GM10266 (cell line): ENCODE results near the gene B4GALT6.

Experiments
- DNase-seq: peaks from one replicate; pipeline ENCODE4 v3.0.0; 2012; ENCODE audit errors: extremely low spot score
- TF ChIP-seq, protein P1 (sequence below): IDR thresholded peaks from 2 replicates; pipeline ENCODE4 v1.5.1; 2012; ENCODE audit warnings: mild to moderate bottlenecking, low read depth; ENCODE audit not compliant: control insufficient read depth, insufficient read depth; ENCODE audit errors: missing control alignments

The B4GALT6 gene

DNA sequence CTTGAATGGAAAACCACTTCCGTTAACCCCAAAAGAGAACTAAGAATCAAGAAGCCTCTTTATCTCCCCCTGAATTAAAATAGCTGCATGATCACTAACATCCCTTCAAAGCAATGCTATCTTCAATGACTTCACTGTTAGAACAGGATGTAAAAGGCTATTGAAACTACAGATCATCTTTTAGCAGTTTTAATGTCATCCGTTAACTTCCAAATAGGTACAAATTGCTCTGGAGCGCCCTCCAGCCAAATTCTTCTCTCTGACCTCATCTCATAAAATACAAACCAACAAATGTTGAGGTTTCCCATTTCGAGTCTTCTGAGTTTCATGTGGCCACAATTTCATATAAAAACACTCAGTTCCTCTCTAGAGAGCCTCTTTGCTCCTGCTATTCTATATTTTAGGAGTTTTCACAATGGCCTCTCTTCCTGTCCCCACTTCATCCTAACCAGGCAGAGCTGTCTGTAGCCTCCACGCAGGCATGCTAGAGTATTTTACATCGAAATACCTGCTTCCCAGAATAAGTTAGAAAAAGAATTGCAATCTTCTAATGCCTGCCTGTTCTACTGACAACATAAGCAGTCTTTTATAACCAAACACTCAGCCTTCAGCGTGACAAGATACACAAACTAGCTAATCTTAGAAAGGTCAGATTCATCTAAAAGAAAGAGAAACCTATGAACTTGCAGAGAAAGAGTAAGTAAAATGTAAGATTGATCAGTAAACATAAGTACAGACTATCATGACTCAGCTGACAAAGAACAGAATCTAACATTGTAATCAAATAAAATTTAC, 37.9 kb downstream of the B4GALT6 start:
- TF ChIP-seq, protein P1, sequence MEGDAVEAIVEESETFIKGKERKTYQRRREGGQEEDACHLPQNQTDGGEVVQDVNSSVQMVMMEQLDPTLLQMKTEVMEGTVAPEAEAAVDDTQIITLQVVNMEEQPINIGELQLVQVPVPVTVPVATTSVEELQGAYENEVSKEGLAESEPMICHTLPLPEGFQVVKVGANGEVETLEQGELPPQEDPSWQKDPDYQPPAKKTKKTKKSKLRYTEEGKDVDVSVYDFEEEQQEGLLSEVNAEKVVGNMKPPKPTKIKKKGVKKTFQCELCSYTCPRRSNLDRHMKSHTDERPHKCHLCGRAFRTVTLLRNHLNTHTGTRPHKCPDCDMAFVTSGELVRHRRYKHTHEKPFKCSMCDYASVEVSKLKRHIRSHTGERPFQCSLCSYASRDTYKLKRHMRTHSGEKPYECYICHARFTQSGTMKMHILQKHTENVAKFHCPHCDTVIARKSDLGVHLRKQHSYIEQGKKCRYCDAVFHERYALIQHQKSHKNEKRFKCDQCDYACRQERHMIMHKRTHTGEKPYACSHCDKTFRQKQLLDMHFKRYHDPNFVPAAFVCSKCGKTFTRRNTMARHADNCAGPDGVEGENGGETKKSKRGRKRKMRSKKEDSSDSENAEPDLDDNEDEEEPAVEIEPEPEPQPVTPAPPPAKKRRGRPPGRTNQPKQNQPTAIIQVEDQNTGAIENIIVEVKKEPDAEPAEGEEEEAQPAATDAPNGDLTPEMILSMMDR, result peak; percentile 30
- no peak for DNase-seq

DNA sequence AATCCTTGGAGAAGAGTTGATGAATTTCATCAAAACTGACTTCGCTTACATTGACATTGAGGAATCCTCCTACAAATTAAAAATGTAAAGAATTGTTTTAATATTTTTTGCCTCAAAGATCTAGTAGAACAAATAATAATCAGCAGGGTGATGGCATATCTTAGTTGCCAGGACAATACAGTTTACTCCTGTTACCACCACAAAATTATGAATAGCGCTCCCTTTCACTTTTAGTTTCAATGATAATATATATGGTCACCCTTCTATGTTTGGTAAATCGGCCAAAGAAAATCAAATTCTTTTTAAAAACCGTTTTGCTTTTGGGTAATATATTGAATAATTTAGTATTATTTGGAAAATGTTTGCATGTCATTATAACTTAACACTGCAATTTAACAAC, 39.0 kb downstream of the B4GALT6 start:
- no peak for DNase-seq
- TF ChIP-seq, protein P1, result no peak

DNA sequence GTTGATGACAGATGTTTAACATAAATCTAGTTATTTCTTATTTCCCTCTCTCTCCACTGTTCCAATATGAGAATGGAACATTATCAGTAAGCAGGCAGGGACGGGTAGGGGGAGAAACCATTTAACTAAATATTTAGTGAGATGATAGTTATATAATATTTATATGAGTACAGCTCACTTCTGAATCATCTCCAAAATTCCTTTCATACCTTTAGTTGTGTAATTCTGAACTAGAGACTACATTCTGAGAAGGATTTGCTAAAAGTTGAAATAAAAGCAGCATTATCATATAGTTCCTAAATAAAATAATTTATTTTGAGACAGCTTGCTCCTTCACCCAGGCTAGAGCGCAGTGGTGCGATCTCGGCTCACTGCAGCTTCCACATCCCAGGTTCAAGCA, 41.4 kb downstream of the B4GALT6 start:
- TF ChIP-seq, protein P1, result no peak
- DNase-seq, result no peak

DNA sequence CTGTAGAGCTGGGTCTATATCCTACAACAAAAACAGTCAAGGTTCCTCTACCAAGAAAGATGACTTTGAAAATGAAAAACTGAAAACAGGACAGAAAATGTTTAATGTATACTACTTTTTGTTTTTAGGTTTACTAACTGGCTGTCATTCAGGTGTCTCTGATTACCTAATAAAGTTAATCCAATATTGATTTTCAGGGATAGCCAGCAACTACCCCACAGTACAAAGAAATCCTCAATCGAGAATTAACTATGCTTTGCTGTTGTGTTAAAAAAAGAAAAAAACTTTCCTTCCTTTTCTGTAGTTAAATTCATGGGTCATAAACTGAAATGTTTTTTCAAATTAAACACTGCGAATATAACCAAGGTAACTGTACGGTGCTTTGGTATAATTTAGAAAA, 46.9 kb downstream of the B4GALT6 start:
- TF ChIP-seq, protein P1, result no peak

DNA sequence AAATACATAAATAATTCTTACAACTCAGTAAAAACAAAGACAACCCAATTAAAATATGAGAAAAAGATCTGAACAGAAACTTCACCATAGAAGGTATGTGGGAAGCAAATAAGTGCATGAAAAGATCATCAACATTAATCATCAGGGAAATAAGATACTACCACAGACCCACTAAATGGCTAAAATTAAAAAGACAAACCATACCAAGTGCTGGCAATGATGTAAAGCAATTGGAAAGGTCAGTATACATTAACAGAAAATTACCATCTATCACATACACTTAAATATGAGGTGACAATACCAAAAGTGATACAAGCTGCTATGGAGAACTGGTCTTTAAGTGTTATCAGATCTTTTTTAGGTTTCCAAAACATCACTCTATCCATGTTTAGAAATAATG, 48.0 kb downstream of the B4GALT6 start:
- TF ChIP-seq, protein P1, result no peak
- no peak for DNase-seq

More for the DNA sequence above, 46.9 kb downstream of the B4GALT6 start:
- no peak for DNase-seq

DNA sequence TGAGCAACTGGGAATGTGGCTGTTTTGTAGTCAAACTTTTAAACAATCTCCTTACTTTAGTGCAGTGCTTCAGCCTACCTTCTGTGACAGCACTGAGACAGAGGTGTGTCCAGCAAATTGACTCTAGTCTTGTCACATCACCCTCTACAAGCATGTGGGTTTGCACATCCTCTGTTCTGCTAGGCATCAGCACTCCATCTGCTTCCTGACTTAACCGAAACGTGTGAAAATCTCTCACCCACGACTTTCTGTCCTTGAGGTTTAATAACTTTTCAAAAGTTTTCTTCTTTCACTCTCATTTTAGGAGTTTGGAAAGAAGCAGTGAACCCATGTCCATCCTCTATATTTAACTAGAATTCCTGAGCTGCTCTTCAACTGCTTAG, 50.1 kb downstream of the B4GALT6 start:
- peak; percentile 55 for DNase-seq
- TF ChIP-seq, protein P1, result no peak
